ENCODE data around the gene ABCA7.
A peak's percentile ranks its signal among the peaks of the same experiment; 100 is the strongest.
"Not testable (repeated sequence)": the region's sequence is repeated elsewhere in the genome, so short reads cannot be mapped to it uniquely, and the experiment has no call there.

Gene ABCA7

GRCh38 chr19:1017115-1017905, 22.6 kb upstream of the ABCA7 start:
- DNase-seq, result no peak

- DNase-seq, result no peak
Measured at GRCh38 chr19:1017906-1018305, 22.0 kb upstream of the ABCA7 start.

- DNase-seq, result no peak
Measured at GRCh38 chr19:1018393-1018792, 21.5 kb upstream of the ABCA7 start.

GRCh38 chr19:1018932-1019615, 20.8 kb upstream of the ABCA7 start:
- DNase-seq, result no peak

- no peak for DNase-seq
Measured at GRCh38 chr19:1019616-1019961, 20.3 kb upstream of the ABCA7 start.

- no peak for DNase-seq
Measured at GRCh38 chr19:1019980-1020867, 19.7 kb upstream of the ABCA7 start.

- peak; percentile 98 for DNase-seq
Measured at GRCh38 chr19:1020868-1021425, 19.0 kb upstream of the ABCA7 start, which contains the start of gene TMEM259. TMEM259 (minus strand) TSS chr19:1021123; CDS start chr19:1020996, 127 bp downstream.

- not testable (repeated sequence) for DNase-seq
Measured at GRCh38 chr19:1023883-1024188, 16.1 kb upstream of the ABCA7 start.

GRCh38 chr19:1025080-1025479, 14.8 kb upstream of the ABCA7 start:
- not testable (repeated sequence) for DNase-seq

GRCh38 chr19:1025960-1026782, 13.7 kb upstream of the ABCA7 start, which contains the start of gene CNN2:
CNN2 (plus strand) TSS chr19:1026608; CDS start chr19:1026662, 54 bp downstream.
- DNase-seq, result peak; percentile 75

GRCh38 chr19:1026783-1027649, 12.9 kb upstream of the ABCA7 start:
- peak; percentile 47 for DNase-seq

GRCh38 chr19:1027650-1028061, 12.3 kb upstream of the ABCA7 start:
- no peak for DNase-seq

- DNase-seq, result peak; percentile 71
Measured at GRCh38 chr19:1028062-1028926, 11.6 kb upstream of the ABCA7 start.

- DNase-seq, result no peak
Measured at GRCh38 chr19:1032264-1032867, 7.5 kb upstream of the ABCA7 start.

GRCh38 chr19:1035998-1036621, 3.8 kb upstream of the ABCA7 start:
- no peak for DNase-seq

GRCh38 chr19:1037621-1038064, 2.3 kb upstream of the ABCA7 start:
- no peak for DNase-seq

GRCh38 chr19:1038978-1039645, 795 bp upstream of the ABCA7 start:
- DNase-seq, result no peak

- DNase-seq, result peak; percentile 94
Measured at GRCh38 chr19:1040476-1041271, 767 bp downstream of the ABCA7 start.

All from activated CD4-positive, alpha-beta T cell treated with anti-CD3 and anti-CD28 coated beads, Interleukin-2, Interleukin-6, amounts not matched to agents 100 ng/mL and 50 ng/mL, durations not matched to agents 16 hours and 8 hours (primary cell).